HG02943 (cell line): ENCODE data around the gene OR2T27.
"Not testable (repeated sequence)": the region's sequence is repeated elsewhere in the genome, so short reads cannot be mapped to it uniquely, and the experiment has no call there.

Source experiments
- ATAC-seq: cut with Tn5 transposase; IDR thresholded peaks from one replicate; pipeline ENCODE4 v1.9.1; 2021; ENCODE audit warnings: mild to moderate bottlenecking, low read depth, moderate library complexity; ENCODE audit not compliant: unreplicated experiment

OR2T27 gene

GRCh38 chr1:248642971-248643651, 12.2 kb downstream of the OR2T27 start:
- peak; percentile 51 for ATAC-seq

- peak; percentile 1 for ATAC-seq
Measured at GRCh38 chr1:248641583-248641982, 13.7 kb downstream of the OR2T27 start.

- peak; percentile 40 for ATAC-seq
Measured at GRCh38 chr1:248640906-248641305, 14.4 kb downstream of the OR2T27 start.

- ATAC-seq: not testable (repeated sequence)
Measured at GRCh38 chr1:248639652-248640051, 15.7 kb downstream of the OR2T27 start.

DNA sequence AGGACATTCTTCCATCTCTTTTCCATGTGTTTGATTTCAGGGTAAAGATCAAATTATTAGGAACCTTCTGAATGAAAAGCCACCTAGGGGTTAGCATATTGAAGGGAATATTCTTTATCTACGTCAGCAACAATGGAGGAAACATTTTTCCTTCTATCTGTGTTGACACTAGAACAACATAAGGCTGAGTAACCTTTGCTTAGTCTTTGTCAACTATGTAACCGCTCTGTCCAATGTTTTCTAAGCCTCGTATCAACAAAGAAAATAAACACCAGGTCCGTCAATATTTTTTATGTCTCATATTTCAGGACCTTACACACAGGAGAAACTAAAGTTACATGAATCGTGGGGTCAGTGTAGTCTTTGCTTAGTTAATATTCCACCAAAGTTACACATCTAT, 18.7 kb downstream of the OR2T27 start:
- not testable (repeated sequence) for ATAC-seq

GRCh38 chr1:248634991-248635390, 20.3 kb downstream of the OR2T27 start, which contains the start of gene OR2T11:
OR2T11 (minus strand) TSS chr1:248635091; CDS start chr1:248627128, 7,963 bp downstream.
- ATAC-seq: not testable (repeated sequence)

DNA sequence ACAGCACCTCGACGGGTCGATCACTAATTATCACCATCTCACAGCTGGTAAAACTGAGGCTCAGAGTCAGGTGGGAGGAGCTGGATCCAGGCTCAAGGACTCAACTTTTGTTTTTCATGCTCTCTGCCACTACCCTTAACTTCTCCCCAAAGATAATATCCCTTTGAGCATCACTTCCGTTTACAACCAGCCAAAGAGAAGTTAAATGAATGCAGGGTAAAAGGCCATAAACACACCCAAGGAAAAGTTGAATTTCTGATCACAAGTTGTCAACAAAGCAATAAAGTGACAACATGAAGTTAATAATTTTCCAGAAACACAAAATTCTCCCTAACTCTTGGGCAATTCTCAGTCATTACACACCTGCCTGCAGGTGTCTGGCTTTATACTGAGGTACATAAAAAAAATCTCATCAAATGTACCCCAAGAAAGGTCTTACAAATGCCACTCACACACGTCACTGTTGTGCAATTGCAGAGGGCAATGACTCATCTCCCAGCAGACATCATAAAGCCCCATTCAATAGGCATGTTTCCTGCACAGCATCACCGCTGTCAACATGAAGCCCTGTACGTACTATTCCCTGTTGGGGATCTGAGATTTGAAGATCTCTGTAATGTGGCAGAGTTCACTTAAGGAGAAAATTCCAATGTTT, 23.8 kb downstream of the OR2T27 start:
- ATAC-seq: no peak

DNA sequence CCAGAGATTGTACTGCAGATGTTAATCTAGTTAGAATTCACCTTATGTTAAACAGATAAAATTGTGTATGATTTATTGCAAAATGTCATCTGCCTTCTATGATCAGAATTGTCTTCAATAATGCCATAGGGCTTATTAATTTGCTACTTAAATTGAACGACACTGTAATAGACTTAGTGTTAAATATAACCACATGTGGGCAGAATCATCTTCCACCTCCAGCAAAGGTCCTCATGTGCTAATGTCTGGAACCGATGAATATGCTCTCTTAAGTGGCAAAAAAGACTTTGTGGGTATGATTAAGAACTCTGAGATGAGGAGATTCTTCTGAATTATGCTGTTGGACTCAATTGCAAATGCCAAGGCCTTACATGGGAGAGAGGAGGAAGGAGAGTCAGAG, 24.8 kb downstream of the OR2T27 start:
- ATAC-seq: no peak

- ATAC-seq: no peak
Measured at GRCh38 chr1:248627971-248628844, 27.1 kb downstream of the OR2T27 start.

DNA sequence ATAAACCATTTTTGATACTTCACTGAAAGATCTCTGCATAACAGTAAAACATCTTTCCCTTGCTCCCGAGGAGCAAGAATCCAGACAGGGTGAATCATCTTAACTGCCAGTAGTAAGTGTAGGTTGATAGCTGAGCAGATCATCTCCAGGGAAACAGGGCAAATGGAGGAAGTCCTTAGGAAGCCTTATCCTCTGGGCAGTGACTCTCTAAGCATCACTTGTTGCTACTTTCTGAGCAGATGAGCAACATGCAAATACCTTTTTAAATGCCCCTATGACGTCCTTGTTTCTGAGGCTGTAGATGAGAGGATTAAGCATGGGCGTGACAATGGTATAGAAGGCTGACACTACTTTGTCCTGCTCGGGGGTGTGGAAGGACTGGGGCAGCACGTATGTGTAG, 29.4 kb downstream of the OR2T27 start:
- ATAC-seq: no peak

GRCh38 chr1:248625166-248625565, 30.2 kb downstream of the OR2T27 start:
- no peak for ATAC-seq

GRCh38 chr1:248622570-248623001, 32.7 kb downstream of the OR2T27 start:
- peak; percentile 91 for ATAC-seq

GRCh38 chr1:248621770-248622169, 33.6 kb downstream of the OR2T27 start:
- no peak for ATAC-seq

DNA sequence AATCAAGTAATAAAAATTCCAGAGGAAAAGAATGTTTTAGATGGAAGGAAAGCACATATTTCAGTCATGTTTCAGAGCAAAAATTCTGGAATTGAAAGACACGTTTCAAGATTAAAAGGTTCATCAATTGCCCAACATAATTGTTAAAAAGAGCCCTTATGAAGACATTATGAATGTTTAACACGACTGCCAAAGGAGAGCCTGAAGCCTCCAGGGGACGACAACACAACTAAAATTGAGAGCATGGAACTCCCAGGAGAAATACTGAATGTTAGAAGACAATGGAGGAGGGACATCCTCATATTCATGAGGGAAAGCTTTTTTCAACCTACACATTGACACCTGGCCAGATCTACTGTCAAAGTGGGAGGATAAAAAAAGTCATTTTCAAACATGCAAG, 36.5 kb downstream of the OR2T27 start:
- ATAC-seq: no peak

DNA sequence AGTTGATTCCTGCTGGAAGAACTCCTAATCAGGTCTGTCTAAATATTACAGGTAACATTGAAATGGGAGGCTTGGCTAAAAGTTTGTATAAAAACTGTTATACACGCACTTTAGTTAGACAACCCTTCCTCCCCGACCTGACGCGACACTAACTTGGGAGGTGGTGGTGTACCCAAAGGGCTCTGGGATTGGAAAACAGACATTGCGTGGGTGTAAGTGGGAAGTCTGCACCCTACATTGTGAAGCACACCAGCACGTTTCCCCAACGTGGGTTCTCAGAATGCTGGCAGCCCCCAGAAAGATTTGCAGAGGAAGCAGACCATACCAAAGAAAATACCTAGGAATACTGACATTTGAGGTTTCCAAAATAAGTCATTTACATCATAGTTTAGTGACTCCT, 37.2 kb downstream of the OR2T27 start:
- no peak for ATAC-seq

DNA sequence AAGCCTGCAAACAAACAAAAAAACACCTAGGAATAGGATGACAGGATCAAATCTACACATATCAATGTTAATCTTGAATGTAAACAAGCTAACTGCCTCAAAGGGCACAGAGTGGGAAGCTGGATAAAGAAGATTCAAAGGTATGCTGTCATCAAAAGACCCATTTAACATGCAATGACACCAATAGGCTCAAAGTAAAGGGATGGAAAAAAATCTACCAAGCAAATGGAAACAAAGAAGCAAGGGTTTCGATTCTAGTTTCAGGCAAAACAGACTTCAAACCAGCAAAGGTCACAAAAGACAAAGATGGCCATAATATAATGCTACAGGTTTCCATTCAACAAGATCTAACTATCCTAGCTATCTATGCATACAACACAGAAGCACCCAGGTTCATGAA, 41.6 kb downstream of the OR2T27 start:
- no peak for ATAC-seq

DNA sequence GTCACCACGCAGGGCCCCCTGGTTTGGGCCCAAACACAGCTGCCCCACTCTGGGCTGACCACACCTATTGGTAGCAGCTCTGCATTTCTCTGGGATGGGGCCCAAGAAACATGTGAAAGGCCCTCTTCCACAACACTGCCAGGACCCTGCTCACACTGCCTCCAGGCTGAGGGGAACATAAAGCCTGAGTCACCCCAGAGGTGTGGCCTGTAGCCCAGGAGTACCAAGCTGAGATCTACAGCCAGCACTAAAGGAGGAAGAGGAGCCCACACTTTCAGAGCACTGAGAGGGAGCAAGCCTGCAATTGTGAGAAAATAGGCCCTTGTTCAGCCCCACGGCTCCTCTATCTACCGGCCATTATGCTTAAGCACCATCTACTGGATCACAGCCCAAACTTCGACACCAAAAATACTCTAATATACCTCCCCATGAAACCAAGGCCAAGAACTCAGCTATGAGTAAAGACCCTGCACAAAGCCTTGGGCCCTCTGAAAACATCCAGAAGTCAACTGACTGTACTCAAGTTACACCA, 43.4 kb downstream of the OR2T27 start:
- no peak for ATAC-seq

GRCh38 chr1:248610301-248610700, 45.0 kb downstream of the OR2T27 start:
- no peak for ATAC-seq
